ENCODE measurements around the gene STAT6.

The STAT6 gene

DNA sequence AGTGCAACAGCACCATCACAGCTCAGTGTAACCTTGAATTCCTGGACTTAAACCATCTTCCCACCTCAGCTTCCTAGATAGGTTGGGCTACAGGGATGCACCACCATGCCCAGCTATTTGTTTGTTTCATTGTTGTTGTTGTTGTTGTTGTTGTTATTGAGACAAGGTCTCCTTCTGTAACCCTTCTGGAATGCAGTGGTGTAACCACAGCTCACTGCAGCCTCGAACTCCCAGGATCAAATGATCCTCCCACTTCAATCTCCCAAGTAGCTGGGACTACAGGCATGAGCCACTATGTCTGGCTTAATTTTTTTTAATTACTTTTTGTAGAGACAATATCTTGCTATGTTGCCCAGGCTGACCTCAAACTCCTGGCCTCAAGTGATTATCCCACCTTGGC is 31.3 kb downstream of the STAT6 start:
- no peaks in the 10 kb centered on the region for H3K9me3 ChIP-seq (ENCODE audit: control insufficient read depth, insufficient read depth, low read depth, low read length)
- H3K36me3 ChIP-seq (ENCODE audit: control insufficient read depth in 2 of 2, insufficient read depth in 1 of 2, low read length in 2 of 2) = peaks cover 8 to 15% of the 10 kb centered on the region in 2 experiments
- TF ChIP-seq ZFHX2 (tag by site-specific recombination; conservative IDR thresholded peaks at IDR 0.05) = peak; percentile 21; the same call in 1 of the 2 replicates
- TF ChIP-seq ZNF830 (tag by site-specific recombination; IDR thresholded peaks at IDR 0.05; ENCODE audit: low read depth) = no peak
- TF ChIP-seq ZNF362 (tag by site-specific recombination; IDR thresholded peaks at IDR 0.05) = 0 out of 2 replicates have a peak, but pooled peaks have one; percentile 28
- TF ChIP-seq, protein P1, sequence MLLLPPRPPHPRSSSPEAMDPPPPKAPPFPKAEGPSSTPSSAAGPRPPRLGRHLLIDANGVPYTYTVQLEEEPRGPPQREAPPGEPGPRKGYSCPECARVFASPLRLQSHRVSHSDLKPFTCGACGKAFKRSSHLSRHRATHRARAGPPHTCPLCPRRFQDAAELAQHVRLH (tag by site-specific recombination; IDR thresholded peaks at IDR 0.05) = no peak
- no peak overlapping the region for H3K4me3 ChIP-seq (ENCODE audit: low read depth, low read length)
- H3K4me1 ChIP-seq (ENCODE audit: control insufficient read depth, insufficient read depth, low read length) = peaks cover 3% of the 10 kb centered on the region
- CTCF ChIA-PET = interaction anchor here (0.6 to 4.5 kb wide), 13 partner anchors 9 to 228 kb away, joined by 3 to 35 read pairs (median 5); partner anchors contain the start of genes NAB2 and STAT6
- H3K27ac ChIP-seq (ENCODE audit: extremely low read depth, low read depth, low read length) = peak overlapping the region; percentile 42; the same call in 1 of the 2 replicates
- POLR2A ChIA-PET = interaction anchor here (1.1 to 4.2 kb wide), 4 partner anchors 9 to 48 kb away, joined by 7 to 53 read pairs (median 26); partner anchors contain the start of genes LRP1, NAB2 and STAT6

- Histone ChIP-seq H3K27ac (ENCODE audit: extremely low read depth, low read depth, low read length) (peak within 1 kb of the TSS; percentile 96), H3K4me3 (ENCODE audit: low read depth, low read length) (peak within 1 kb of the TSS; percentile 75)
- POLR2A ChIA-PET = interaction anchor here (0.6 to 4.2 kb wide), 11 partner anchors 10 to 380 kb away, joined by 3 to 53 read pairs (median 7); partner anchors contain the start of genes LRP1, NAB2, NACA and STAT6
- TF ChIP-seq, protein P1 (tag by site-specific recombination; IDR thresholded peaks at IDR 0.05) = no peak
- TF ChIP-seq SP2 (tag by site-specific recombination; IDR thresholded peaks at IDR 0.05) = peak; percentile 99
- TF ChIP-seq ZNF221 (tag by site-specific recombination; IDR thresholded peaks at IDR 0.05; ENCODE audit: borderline replicate concordance) = no peak
- TF ChIP-seq ZEB2 (tag by site-specific recombination; IDR thresholded peaks at IDR 0.05) = peak; percentile 47
- peak; percentile 75 for TF ChIP-seq ZNF692 (tag by site-specific recombination; IDR thresholded peaks at IDR 0.05)
- peak; percentile 80 for TF ChIP-seq ZSCAN30 (tag by site-specific recombination; IDR thresholded peaks at IDR 0.05)
- peak; percentile 60; the same call in 1 of the 2 replicates for TF ChIP-seq INSM2 (tag by site-specific recombination; IDR thresholded peaks at IDR 0.05)
- 0 out of 2 replicates have a peak, but pooled peaks have one; percentile 56 for TF ChIP-seq ZBTB7A (tag by site-specific recombination; IDR thresholded peaks at IDR 0.05; ENCODE audit: low read depth)
- peak; percentile 75 for TF ChIP-seq PATZ1 (tag by site-specific recombination; IDR thresholded peaks at IDR 0.05)
- TF ChIP-seq ZXDB (tag by site-specific recombination; IDR thresholded peaks at IDR 0.05) = peak; percentile 90
- TF ChIP-seq ZSCAN4 (tag by site-specific recombination; IDR thresholded peaks at IDR 0.05) = peak; percentile 28; the same call in 1 of the 2 replicates
- peak; percentile 39; the same call in 1 of the 2 replicates for TF ChIP-seq ZFP69B (tag by site-specific recombination; IDR thresholded peaks at IDR 0.05)
- peak; percentile 36; the same call in 1 of the 2 replicates for TF ChIP-seq ZNF76 (tag by site-specific recombination; IDR thresholded peaks at IDR 0.05; ENCODE audit: borderline replicate concordance, low read depth)
- TF ChIP-seq, protein P2, sequence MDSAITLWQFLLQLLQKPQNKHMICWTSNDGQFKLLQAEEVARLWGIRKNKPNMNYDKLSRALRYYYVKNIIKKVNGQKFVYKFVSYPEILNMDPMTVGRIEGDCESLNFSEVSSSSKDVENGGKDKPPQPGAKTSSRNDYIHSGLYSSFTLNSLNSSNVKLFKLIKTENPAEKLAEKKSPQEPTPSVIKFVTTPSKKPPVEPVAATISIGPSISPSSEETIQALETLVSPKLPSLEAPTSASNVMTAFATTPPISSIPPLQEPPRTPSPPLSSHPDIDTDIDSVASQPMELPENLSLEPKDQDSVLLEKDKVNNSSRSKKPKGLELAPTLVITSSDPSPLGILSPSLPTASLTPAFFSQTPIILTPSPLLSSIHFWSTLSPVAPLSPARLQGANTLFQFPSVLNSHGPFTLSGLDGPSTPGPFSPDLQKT (IDR thresholded peaks at IDR 0.05; ENCODE audit: borderline replicate concordance, low read depth, low read length) = peak; percentile 69
- peak; percentile 72 for TF ChIP-seq ZNF335 (tag by site-specific recombination; conservative IDR thresholded peaks at IDR 0.05)
- TF ChIP-seq ZNF501 (tag by site-specific recombination; IDR thresholded peaks at IDR 0.05) = peak; percentile 33
- TF ChIP-seq ZNF785 (tag by site-specific recombination; IDR thresholded peaks at IDR 0.05) = no peak
- TF ChIP-seq ZNF341 (tag by site-specific recombination; IDR thresholded peaks at IDR 0.05; ENCODE audit: low read depth) = peak; percentile 20; the same call in 1 of the 2 replicates
- TF ChIP-seq ZNF157 (tag by site-specific recombination; IDR thresholded peaks at IDR 0.05) = no peak
Observed at GRCh38 chr12:57078519-57079404, 32.4 kb downstream of the STAT6 start, which contains the start of gene NEMP1. TSS of gene NEMP1 (minus strand) at chr12:57078791. CDS start at chr12:57078745, 46 bp downstream.

More at GRCh38 chr12:57078519-57079404, 32.4 kb downstream of the STAT6 start, which contains the start of gene NEMP1:
- Histone ChIP-seq H3K36me3 (ENCODE audit: control insufficient read depth in 2 of 2, insufficient read depth in 1 of 2, low read length in 2 of 2) (peaks cover 8 to 22% of the 10 kb centered on the region in 2 experiments), H3K9me3 (ENCODE audit: control insufficient read depth, insufficient read depth, low read depth, low read length) (no peaks in the 10 kb centered on the region), H3K4me1 (ENCODE audit: control insufficient read depth, insufficient read depth, low read length) (peaks cover 3% of the 10 kb centered on the region)
- CTCF ChIA-PET = interaction anchor here (0.5 to 4.5 kb wide), 20 partner anchors 9 to 442 kb away, joined by 3 to 35 read pairs (median 4); partner anchors contain the start of genes NAB2 and STAT6
